CD14-positive monocyte (primary cell): ENCODE measurements around the gene COQ8B. TPM values are rescaled to one million over a fixed set of nuclear protein-coding genes. Genes with fewer than 3 reads are reported as not detected.

Source experiments
- DNase-seq, 3 donors: peaks; one replicate each; pipeline ENCODE4 v3.0.0-alpha.2; 2011 to 2022
- H2AFZ ChIP-seq: 2 replicates; pipeline ENCODE4 v1.6.0; 2012; ENCODE audit warnings: mild to moderate bottlenecking, low read depth, low read length, inconsistent platforms; ENCODE audit not compliant: insufficient read depth, poor library complexity, severe bottlenecking
- H3K27ac ChIP-seq, 2 donors: 1 replicate in 1 of 2; 2 replicates in 1 of 2; pipeline ENCODE4 v1.5.1; 2012 to 2013; ENCODE audit warnings: low read length in 2 of 2, control low read depth in 1 of 2, inconsistent platforms in 1 of 2, low read depth in 1 of 2, mild to moderate bottlenecking in 1 of 2
- H3K27me3 ChIP-seq, 2 donors: one replicate each; pipeline versions ENCODE4 v1.6.0 to v1.6.1; 2011 to 2013; ENCODE audit warnings: low read length in 2 of 2; ENCODE audit not compliant: control insufficient read depth in 2 of 2, insufficient read depth in 2 of 2
- H3K36me3 ChIP-seq, 2 donors: replicated peaks in 1 of 2; 1 replicate in 1 of 2; 2 replicates in 1 of 2; pipeline versions ENCODE4 v1.5.1 to v1.6.1; 2012 to 2013; ENCODE audit warnings: low read length in 2 of 2, control low read depth in 1 of 2, inconsistent platforms in 1 of 2, mild to moderate bottlenecking in 1 of 2; ENCODE audit not compliant: insufficient read depth in 2 of 2, control insufficient read depth in 1 of 2
- H3K4me1 ChIP-seq, 2 donors: 1 replicate in 1 of 2; 2 replicates in 1 of 2; pipeline versions ENCODE4 v1.5.1 to v1.6.1; 2012 to 2013; ENCODE audit warnings: low read length in 2 of 2, control low read depth in 1 of 2, inconsistent platforms in 1 of 2, mild to moderate bottlenecking in 1 of 2, moderate library complexity in 1 of 2; ENCODE audit not compliant: insufficient read depth in 2 of 2, control insufficient read depth in 1 of 2
- H3K4me2 ChIP-seq: replicated peaks from 2 replicates; pipeline ENCODE3; 2012; ENCODE audit warnings: low read length, moderate library complexity, mild to moderate bottlenecking; ENCODE audit not compliant: poor library complexity, severe bottlenecking; ENCODE audit errors: extremely low read depth
- H3K4me3 ChIP-seq, 3 experiments: fragments of 200-600 bp in 1 of 3; sonication (generic) in 1 of 3; replicated peaks in 1 of 3; 1 replicate in 2 of 3; 2 replicates in 1 of 3; pipeline ENCODE4 v1.5.1; 2011 to 2013; ENCODE audit warnings: low read length in 3 of 3, mild to moderate bottlenecking in 3 of 3, control low read depth in 2 of 3, low read depth in 2 of 3, inconsistent platforms in 1 of 3, moderate library complexity in 1 of 3
- H3K79me2 ChIP-seq: 2 replicates; pipeline ENCODE4 v1.6.0; 2012; ENCODE audit warnings: mild to moderate bottlenecking, control low read depth, inconsistent platforms, low read length, moderate library complexity; ENCODE audit not compliant: insufficient read depth
- H3K9ac ChIP-seq: 2 replicates; pipeline ENCODE4 v1.6.0; 2017; ENCODE audit warnings: low read length, mild to moderate bottlenecking; ENCODE audit not compliant: insufficient read depth, poor library complexity, severe bottlenecking
- H3K9me3 ChIP-seq, 2 donors: replicated peaks in 1 of 2; 1 replicate in 1 of 2; 2 replicates in 1 of 2; pipeline versions ENCODE4 v1.5.1 to v1.6.1; 2012 to 2013; ENCODE audit warnings: low read length in 2 of 2, control low read depth in 1 of 2; ENCODE audit not compliant: control insufficient read depth in 1 of 2, insufficient read depth in 1 of 2
- H4K20me1 ChIP-seq: 2 replicates; pipeline ENCODE4 v1.6.0; 2012; ENCODE audit warnings: mild to moderate bottlenecking, low read length, control low read depth, moderate library complexity; ENCODE audit not compliant: insufficient read depth
- H3K27ac Mint-ChIP-seq, 7 donors: one replicate each; pipeline ENCODE4 v1.8.0; 2020; ENCODE audit warnings: mild to moderate bottlenecking in 7 of 7, mixed read lengths in 7 of 7, moderate library complexity in 6 of 7, inconsistent platforms in 2 of 7
- H3K27me3 Mint-ChIP-seq, 3 donors: one replicate each; pipeline ENCODE4 v1.8.0; 2021 to 2022; ENCODE audit warnings: low read depth in 3 of 3, mild to moderate bottlenecking in 3 of 3, mixed read lengths in 3 of 3, moderate library complexity in 3 of 3, inconsistent platforms in 1 of 3
- H3K36me3 Mint-ChIP-seq, 2 donors: one replicate each; pipeline ENCODE4 v1.8.0; 2020; ENCODE audit warnings: mixed read lengths in 2 of 2, inconsistent platforms in 1 of 2, mild to moderate bottlenecking in 1 of 2
- H3K4me1 Mint-ChIP-seq: one replicate; pipeline ENCODE4 v1.8.0; 2020; ENCODE audit warnings: mild to moderate bottlenecking, mixed read lengths
- H3K4me3 Mint-ChIP-seq, 2 donors: one replicate each; pipeline ENCODE4 v1.8.0; 2020; ENCODE audit warnings: mild to moderate bottlenecking in 2 of 2, mixed read lengths in 2 of 2, moderate library complexity in 1 of 2
- H3K9me3 Mint-ChIP-seq, 7 donors: one replicate each; pipeline ENCODE4 v1.8.0; 2020 to 2022; ENCODE audit warnings: mixed read lengths in 7 of 7, mild to moderate bottlenecking in 6 of 7, moderate library complexity in 6 of 7, inconsistent platforms in 2 of 7
- WGBS: methylation state at CpG from one replicate; pipeline ENCODE4 v1.1.5; 2013; ENCODE audit warnings: missing lambda C conversion rate; ENCODE audit not compliant: insufficient coverage; 5-methylcytosine and 5-hydroxymethylcytosine counted together
- intact Hi-C, 2 donors: fragments of 100-400 bp; cut with micrococcal nuclease; formaldehyde crosslinking; loops; one replicate each; pipeline versions ENCODE4 v1.15.0 to v1.15.1; 2023
- polyA plus RNA-seq, 3 donors: library from polyadenylated mRNA; depleted of rRNA in 1 of 3; unstranded in 2 of 3; stranded (reverse) in 1 of 3; fragments of 300-500 nt in 2 of 3; fragments of >200 nt in 1 of 3; fragmentation: Illumina TruSeq in 2 of 3; gene quantifications; 1 replicate in 2 of 3; 2 replicates in 1 of 3; pipeline ENCODE4 v1.2.3, GENCODE V29; 2012 to 2021
- TF ChIP-seq, protein P1 (sequence below): fragments of 200-600 bp; IDR thresholded peaks from one replicate; pipeline ENCODE4 v1.8.0; 2022; ENCODE audit warnings: antibody characterized with exemption, mild to moderate bottlenecking

The COQ8B gene
- polyA plus RNA-seq, 3 donors: 16.0 to 44.0 (median 23.4) TPM

DNA sequence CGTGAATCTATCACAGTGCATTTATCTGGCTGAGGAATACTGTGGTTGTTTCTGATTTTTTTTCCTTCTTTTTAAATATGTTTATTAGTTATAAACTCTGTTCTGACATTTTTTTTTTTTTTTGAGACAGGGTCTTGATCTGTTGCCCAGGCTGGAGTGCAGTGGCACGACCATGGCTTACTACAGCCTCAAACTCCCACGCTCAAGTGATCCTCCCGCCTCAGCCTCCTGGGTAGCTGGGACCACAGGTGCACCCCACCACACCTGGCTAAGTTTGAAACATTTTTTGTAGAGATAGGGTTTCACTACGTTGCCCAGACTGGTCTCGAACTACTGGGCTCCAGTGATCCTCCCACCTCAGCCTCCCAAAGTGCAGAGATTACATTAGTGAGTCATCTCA, 19.7 kb downstream of the COQ8B start:
- intact Hi-C loops: no loop called here
- Histone ChIP-seq H2AFZ (no peak overlapping the region), H3K27me3 (no peaks in the 10 kb centered on the region), H4K20me1 (no peaks in the 10 kb centered on the region), H3K36me3 (peaks cover 50 to 71% of the 10 kb centered on the region in 2 donors), H3K4me3 (no peak overlapping the region), H3K79me2 (no peaks in the 10 kb centered on the region), H3K27ac (no peak overlapping the region), H3K9ac (no peak overlapping the region), H3K4me2 (no peak overlapping the region), H3K4me1 (no peaks in the 10 kb centered on the region), H3K9me3 (no peaks in the 10 kb centered on the region)
- H3K4me3 Mint-ChIP-seq: no peak overlapping the region
- DNase-seq: no peak
- peak overlapping the region in 1 of 7 donors; percentile 6 for H3K27ac Mint-ChIP-seq
- WGBS: no CpG with 5 or more reads among the region's 6 CpGs
- no peaks in the 10 kb centered on the region for H3K9me3 Mint-ChIP-seq
- H3K36me3 Mint-ChIP-seq: peaks cover 55 to 81% of the 10 kb centered on the region in 2 donors
- TF ChIP-seq, protein P1, sequence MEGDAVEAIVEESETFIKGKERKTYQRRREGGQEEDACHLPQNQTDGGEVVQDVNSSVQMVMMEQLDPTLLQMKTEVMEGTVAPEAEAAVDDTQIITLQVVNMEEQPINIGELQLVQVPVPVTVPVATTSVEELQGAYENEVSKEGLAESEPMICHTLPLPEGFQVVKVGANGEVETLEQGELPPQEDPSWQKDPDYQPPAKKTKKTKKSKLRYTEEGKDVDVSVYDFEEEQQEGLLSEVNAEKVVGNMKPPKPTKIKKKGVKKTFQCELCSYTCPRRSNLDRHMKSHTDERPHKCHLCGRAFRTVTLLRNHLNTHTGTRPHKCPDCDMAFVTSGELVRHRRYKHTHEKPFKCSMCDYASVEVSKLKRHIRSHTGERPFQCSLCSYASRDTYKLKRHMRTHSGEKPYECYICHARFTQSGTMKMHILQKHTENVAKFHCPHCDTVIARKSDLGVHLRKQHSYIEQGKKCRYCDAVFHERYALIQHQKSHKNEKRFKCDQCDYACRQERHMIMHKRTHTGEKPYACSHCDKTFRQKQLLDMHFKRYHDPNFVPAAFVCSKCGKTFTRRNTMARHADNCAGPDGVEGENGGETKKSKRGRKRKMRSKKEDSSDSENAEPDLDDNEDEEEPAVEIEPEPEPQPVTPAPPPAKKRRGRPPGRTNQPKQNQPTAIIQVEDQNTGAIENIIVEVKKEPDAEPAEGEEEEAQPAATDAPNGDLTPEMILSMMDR: no peak
- peaks cover 2% of the 10 kb centered on the region for H3K4me1 Mint-ChIP-seq
- peaks cover 0 to 1% (median 0%) of the 10 kb centered on the region in 3 donors for H3K27me3 Mint-ChIP-seq

DNA sequence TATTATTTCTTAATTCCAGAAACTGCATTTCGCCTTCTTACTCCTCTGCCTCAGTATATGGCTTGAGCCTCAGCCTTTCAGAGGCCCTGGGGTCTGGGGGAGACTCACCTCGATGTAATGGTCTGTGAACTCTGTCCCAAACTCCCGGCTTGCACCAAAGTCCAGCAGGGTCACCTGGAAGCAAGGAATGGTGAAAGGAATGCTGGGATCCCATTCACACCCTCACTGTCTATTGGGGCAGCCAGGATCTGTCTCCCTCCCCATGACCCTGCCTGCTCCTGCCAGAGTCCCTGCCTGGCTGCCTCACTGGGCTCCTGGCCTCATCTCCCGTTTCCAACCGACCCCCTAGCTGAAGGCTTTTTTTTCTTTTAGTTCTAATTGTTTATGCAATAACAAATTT, 20.8 kb downstream of the COQ8B start:
- Mint-ChIP-seq H3K4me1 (peaks cover 7% of the 10 kb centered on the region), H3K27me3 (peaks cover 0 to 1% (median 0%) of the 10 kb centered on the region in 3 donors), H3K9me3 (no peaks in the 10 kb centered on the region), H3K27ac (no peak overlapping the region), H3K36me3 (peaks cover 43 to 75% of the 10 kb centered on the region in 2 donors), H3K4me3 (no peak overlapping the region)
- Histone ChIP-seq H3K27me3 (no peaks in the 10 kb centered on the region), H3K36me3 (peaks cover 39 to 60% of the 10 kb centered on the region in 2 donors), H2AFZ (no peak overlapping the region), H3K79me2 (no peaks in the 10 kb centered on the region), H3K4me1 (peaks cover 5 to 6% of the 10 kb centered on the region in 2 donors), H3K27ac (no peak overlapping the region), H3K4me3 (no peak overlapping the region), H3K4me2 (no peak overlapping the region), H3K9ac (no peak overlapping the region), H4K20me1 (no peaks in the 10 kb centered on the region), H3K9me3 (no peaks in the 10 kb centered on the region)
- TF ChIP-seq, protein P1: no peak
- WGBS: no CpG with 5 or more reads among the region's 5 CpGs
- intact Hi-C loops: no loop called here
- DNase-seq: no peak
